ENCODE data around the gene CORO6. TPM values are rescaled to one million over a fixed set of nuclear protein-coding genes. Genes with fewer than 3 reads are reported as not detected.

Gene CORO6
- total RNA-seq, 1 experiment from 2014 or later, result 0.89 TPM

DNA sequence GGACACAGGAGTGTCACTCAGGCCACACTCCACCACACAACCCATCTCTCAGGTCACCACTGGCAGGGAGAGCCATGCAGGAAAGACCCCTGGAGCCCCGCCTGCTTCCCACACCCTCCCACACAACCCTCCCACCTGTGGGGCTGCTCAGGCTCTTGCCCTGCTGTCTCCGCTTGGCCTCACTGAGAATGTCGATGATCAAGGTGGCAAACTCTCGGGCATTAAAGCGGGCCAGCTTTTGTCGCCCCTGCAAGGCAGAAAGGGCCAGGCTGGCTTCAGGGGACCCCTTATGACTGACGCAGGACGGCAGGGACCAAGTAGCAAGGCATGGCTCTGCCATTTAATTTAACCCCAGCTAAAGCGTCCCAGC lies 45.7 kb downstream of the CORO6 start:
- no peak for DNase-seq (ENCODE audit: low read depth)

DNA sequence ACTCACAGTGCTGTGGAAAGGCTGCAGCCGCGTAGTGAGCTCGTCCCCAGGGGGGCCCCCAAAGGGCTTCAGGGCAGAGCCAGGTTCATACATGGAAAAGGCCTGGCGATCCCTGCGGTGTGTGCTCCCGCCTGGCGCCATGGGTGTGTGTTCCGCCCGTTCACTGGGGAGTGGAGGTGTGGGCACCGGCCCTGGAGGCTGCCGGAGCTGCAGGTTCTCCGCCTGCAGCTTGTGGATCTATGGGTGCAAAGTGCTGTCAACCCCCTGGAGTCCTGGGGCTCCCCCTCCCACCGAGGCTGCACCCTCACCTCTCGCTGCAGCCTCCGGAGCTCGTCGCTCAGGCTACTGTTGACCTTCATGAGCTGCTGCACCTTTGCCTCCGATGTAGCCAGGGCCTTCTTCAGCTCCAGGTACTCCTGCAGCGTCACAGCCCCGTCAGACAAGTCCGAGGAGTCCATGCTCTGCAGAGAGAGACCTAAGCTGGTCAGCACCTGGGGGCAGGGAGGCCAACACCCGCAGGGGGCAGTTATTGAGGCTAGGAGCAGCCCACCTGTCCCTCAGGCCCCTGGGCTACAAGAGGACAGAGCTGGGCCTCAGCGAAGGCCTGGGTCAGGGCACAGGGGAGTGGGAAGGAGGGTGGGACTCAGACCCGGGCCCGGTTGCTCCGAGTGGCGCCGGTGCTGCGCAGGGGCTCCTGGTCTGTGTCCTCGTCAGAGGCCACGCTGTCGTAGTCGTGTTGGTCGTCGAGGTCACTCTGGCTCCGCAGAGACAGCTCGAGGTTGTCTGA lies 46.3 kb downstream of the CORO6 start:
- DNase-seq (ENCODE audit: low read depth), result no peak

DNA sequence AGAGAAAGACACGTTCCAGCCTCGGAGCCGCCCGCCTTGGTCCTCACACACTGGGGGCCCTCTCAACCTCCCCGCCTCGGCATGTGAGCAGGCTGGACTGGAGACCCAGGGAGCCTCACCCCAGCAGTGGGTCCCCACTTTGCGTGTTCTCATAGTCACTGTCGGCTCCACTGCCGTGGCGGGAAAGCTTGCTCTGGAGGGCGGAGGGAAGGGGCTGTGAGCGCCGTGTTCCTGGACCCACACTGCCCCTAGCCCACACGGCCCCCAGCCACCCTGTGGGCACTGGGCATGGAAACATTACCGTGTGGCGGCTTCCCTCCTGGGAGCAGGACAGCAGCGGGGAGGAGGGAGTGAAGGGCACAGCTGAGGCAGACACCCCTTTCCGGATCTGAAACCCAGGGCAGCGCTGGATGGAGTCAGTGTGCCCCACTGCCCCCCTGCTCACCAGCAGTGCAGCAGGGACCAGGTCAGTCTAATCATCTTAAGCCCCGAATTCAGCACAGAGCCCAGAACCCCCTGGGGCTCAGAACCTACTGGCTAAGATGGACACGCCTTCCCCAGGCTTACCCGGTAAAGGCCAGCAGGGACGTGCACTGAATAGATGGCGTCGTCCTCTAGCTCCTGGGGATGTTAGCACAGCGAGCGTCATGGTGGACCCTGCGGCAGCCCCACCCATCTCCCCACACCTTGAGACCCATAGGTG lies 47.0 kb downstream of the CORO6 start:
- no peak for DNase-seq (ENCODE audit: low read depth)

DNA sequence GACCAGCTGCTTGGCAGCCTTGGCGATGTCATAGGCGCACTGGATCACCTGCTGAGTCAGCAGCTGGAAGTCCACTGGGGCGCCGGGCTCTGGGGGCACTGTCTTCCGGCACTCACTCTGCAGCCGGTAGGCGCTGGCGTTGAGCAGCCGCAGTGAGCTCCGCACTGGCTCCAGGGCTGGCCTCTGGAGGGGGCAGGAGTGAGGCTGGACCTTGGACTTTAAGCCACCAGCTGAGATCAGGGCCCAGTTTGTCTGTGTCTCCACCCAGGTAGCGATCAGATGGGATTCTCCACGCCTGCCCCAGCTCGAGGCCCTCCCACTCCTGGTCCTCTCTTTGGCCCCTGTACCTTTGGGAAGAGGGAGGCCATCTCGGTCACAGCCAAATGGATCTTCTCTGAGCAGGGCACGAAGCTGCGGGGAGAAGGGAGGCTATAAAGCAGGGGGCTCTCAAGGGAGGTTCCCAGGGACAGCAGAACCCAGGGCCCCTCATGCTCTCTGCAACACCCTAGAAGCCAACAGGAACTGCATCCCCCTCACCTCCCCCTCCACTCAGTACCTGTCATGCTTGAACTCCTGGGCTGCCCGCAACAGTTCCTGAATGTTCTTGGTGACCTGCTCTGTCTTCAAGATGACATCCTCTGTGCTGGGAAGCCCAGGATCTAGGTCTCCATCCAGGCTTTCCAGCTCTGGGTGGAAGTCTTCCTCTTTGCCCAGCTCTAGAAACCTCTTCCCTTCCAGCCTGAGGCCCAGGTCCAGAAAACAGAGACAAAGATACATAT lies 47.8 kb downstream of the CORO6 start:
- DNase-seq (ENCODE audit: low read depth), result no peak

DNA sequence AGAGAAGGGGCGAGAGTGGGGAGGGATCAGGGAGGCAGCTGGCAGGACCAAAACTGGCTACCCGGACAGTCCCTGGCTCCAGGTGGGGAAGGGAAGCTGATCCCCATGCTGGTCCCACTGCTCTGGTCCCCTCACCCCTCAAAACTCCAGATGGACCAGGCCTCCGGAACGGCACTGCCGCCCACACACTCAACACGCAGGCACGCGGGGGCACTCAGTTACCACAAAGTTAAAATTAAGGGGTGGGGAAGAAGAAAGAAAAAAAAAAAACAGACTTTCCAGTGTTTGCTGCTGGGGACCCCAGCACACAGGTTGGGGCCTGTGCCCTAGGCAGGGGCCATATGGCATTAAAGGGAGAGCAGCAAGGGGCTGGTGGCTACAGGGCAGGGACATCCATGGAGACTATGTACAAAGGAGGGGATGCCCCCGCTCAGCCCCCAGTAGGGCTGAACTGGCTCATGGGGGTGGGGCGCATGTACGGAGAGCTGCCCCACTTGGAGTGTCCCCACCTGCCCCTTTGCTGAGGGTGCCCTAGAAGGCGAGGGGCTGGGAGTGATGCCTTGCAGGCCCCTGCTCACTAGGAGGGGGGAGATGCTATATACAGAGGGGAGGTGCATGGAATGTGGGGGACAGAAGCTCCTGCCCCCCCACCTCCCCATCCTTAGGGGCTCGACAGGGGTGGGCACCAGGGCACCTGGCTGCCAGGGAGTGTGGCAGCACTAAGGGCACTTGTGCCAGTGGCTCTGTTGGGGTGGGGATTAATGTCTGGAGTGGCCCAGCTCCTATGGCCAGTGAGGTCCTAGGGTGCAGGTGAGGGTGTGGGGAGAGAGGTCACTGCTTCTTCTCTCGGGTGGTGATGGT lies 48.6 kb downstream of the CORO6 start:
- DNase-seq (ENCODE audit: low read depth), result no peak

DNA sequence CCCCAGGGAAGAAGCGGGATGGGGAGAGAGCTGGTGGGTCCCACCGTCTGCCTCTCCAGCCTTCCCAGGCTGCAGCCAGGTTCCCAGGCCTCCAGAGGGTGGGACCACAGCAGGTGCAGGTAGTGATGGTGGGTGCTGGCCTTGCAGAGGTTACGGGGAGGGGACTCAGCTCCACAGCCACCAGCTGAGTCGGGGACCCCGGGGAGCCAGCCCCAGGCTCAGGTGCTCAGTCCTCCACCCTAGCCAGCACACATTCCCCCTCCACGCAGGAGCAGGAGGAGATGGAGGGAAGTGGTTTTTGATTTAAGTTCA lies 49.2 kb downstream of the CORO6 start:
- DNase-seq (ENCODE audit: low read depth), result no peak

DNA sequence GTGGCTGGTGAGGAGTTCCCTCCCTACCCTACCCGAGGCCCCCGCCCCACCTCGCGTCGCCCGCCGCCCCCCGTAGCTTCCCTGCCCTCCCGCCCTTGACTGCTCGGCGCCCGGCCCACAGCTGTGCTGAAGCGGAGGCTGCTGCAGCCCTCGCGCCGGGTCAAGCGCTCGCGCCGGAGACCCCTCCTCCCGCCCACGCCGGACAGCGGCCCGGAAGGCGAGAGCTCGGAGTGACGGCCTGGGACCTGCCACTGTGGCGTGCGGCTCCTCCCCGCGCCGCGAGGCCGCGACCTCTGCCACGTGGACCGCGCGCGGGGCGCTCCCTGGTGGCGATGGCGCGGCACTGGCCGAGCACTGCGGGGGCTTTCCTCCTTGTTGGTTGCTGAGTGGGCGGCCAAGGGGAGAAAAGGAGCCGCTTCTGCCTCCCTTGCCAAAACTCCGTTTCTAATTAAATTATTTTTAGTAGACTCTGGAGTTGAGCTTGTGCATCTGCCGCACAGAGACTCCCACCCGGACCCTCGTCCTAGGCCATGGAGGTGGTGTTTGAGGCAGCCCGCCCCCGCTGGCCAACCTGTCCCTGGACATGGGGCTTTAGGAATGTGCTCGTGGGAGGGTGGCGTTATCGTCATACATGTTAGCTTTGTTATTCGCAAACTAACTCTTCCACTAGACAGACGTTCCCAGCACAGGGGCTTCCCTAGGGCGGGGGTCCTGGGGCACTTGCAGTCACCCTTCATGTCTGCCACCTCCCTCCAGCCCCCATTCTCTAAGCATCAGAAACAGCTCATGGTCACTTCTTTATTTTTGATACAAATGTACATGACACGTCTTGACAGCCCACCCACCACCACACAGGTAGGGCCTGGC lies 49.8 kb downstream of the CORO6 start:
- no peak for DNase-seq (ENCODE audit: low read depth)

DNA sequence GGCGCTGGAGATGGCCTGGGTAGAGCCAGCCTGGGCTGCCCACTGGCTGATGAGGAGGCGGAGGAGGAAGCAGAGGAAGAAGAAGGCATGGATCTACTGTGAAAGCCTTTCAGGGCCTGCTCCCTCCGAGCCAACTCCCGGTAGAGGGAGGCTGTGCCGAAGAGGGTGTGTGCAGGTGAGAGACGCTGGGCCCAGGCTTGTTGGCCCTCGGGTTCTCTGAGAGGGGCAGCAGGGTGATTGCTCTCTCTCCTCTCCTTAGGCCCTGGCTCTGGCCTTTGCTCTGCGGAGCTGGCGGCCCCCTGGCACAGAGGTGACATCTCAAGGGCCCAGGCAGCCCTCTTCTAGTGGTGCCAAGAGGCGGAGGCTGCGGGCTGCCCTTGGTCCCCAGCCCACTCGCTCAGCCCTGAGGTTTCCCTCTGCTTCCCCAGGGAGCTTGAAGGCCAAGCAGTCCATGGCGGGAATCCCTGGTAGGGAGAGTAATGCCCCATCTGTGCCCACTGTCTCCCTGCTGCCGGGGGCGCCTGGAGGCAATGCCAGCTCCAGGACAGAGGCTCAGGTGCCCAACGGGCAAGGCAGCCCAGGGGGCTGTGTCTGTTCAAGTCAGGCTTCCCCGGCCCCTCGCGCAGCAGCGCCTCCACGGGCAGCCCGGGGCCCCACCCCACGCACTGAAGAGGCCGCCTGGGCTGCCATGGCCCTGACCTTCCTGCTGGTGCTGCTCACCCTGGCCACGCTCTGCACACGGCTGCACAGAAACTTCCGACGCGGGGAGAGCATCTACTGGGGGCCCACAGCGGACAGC lies 50.6 kb downstream of the CORO6 start:
- DNase-seq (ENCODE audit: low read depth), result no peak

DNA sequence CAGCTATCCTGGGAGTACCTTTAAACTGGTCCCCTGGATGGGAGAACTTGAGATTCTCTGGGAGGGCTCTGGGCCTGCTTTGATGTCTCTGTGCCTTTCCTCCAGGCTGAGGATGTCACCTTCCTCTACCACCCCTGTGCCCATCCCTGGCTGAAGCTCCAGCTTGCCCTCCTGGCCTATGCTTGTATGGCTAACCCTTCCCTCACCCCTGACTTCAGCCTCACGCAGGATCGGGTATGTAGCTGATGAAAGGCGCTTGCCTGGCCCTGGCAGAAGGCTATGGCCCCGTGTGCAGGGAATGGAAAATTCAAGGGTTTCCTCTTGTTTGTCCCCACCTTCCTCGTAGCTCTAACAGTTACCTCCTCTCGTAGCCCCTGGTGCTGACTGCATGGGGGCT lies 51.2 kb downstream of the CORO6 start:
- no peak for DNase-seq (ENCODE audit: low read depth)

DNA sequence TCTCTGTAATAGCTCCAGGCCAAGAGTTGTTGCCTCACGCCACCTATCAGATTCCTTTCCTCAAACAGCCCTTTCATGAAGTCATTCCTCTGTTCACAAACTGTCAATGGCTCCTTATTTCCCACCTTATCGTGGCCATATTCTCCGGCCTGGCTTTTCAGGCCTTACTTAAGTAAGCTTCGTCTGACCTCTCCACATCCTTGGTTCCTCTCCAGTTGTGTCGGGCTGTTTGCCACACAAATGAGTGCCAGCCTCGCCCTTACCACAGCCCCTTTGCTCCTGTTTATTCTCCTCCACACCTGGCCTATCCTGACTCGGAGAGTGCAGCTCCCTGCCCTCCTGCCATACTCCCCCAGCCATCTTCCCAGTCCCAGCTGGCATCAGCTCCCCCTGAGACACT lies 52.2 kb downstream of the CORO6 start:
- no peak for DNase-seq (ENCODE audit: low read depth)

DNA sequence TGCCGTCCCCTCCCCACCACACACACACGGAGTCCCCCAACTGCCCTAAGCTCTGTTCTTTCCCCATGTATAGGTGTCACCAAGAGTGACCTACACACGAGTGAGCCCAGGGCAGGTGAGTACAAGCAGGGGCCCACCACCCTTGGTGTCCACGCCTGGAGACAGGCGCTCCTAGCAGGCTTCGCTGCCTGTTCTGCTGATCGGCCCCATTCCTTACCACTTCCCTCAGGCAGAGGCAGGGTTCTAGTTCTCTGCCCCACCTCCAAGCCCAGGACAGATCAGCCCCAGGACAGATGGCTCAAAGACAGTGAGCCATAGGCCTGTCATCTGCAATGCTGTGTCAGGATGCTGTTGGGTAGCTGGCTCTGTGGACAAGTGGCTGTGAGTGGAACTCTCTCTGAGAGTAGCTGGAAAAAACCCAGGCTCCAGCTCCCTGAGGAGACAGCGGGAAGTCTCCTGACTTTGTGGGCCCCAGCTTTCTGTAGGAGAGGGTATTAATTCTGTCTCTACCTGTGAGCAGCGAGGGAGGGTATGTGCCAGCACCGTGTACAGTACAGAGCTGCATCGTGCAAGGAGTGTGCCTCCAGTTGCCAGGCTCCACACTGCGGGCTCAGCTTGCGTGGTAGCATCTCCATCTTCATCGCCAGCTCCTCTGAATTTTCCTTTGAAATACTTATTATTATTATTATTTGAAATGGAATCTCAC lies 53.3 kb downstream of the CORO6 start:
- DNase-seq (ENCODE audit: low read depth), result peak; percentile 38

DNA sequence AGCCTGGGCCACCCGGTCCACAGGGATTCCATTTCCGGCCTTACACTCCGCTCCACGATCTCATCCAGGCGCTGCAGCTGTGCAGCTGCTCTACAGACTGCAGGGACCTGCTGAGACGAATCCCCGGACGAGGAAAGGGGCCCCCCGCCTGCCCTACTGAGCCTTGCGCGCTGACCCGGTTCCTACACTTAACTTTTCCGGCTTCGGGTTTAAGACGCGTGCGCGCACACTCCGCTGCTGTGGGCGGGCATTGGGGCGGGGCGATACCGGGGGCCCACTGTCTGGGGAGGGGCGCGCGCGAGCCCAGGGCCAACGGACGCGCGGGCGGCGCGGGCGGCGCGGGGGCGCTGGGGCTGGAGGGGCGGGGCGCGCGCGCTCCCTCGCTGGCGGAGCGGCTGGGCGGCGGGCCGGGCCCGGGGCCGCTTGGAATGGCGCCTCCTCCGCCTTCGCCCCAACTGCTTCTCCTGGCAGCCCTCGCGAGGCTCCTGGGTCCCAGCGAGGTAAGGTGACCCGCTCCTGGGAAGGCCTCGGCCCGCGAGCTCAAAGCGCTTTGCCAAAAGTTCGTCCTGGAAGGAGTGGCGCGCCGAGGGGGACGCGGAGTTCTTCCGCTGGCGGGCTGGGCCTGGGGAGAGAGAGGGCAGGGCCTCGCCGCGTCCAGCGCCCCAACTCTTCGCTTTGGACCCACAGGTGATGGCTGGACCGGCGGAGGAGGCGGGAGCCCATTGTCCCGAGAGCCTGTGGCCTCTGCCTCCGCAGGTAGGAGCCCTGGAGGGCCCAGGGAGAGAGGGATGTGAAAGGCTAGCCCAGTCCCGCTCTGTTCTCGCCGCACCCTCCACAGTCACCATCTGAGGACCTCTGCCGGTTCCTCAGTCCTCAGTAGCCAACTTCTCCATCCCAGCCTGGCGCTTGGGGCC lies 54.1 kb downstream of the CORO6 start, which contains the start of gene TP53I13:
Gene TP53I13 (plus strand): TSS at position 371 of the 914 bp plus-strand sequence. CDS start 58 bp downstream, at position 429.
- peak; percentile 76 for DNase-seq (ENCODE audit: low read depth)

DNA sequence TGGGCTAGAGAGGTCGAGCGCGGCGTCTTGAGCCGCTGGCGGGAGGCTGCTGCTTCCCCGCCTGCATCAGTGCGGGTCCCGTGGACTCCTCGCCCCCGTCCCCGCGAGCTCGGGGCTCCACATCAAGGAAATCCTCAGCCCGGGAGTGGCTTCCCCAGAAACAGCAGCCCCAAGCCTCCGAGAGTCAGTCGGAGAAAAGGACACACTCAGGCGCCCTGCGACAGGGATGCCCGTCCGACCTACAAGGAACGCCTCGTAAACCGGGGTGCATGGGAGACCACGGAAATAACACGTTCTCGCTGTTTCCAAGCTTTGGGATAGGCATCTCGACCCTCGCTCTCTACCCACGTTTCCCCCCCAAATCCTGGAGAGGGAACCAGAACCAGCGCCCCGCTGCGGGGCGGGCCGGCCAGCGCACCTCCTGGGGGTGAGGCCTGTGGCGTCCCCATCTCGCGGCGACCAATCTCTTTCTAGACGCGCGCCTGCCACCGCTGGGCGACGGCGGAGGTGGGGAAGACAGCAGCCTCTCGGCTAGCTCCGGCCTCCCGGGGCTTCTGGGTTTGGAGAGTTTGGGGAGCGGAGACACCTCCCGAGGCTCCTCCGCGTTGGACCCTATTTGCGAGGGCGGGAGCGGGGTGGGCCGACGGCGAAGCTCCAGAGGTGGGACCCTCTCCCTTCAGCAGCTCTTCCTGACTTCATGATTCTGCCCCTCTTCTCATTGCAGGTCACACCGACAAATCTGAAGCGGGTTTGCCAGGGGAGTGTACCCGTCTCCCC lies 55.0 kb downstream of the CORO6 start:
- peak; percentile 77 for DNase-seq (ENCODE audit: low read depth)

DNA sequence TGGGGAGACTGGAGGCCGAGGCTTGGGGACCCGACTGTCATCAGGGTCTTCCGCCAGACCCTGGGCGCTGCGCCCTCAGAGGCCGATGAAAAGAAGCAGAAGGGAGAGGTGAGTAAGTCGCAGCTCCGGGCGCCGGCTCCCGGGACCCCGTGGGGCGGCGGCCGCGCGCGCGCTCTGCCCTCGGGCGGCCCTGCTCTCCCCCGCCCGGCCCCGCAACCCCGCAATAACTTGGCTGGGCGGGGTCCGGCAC lies 55.5 kb downstream of the CORO6 start:
- no peak for DNase-seq (ENCODE audit: low read depth)

DNA sequence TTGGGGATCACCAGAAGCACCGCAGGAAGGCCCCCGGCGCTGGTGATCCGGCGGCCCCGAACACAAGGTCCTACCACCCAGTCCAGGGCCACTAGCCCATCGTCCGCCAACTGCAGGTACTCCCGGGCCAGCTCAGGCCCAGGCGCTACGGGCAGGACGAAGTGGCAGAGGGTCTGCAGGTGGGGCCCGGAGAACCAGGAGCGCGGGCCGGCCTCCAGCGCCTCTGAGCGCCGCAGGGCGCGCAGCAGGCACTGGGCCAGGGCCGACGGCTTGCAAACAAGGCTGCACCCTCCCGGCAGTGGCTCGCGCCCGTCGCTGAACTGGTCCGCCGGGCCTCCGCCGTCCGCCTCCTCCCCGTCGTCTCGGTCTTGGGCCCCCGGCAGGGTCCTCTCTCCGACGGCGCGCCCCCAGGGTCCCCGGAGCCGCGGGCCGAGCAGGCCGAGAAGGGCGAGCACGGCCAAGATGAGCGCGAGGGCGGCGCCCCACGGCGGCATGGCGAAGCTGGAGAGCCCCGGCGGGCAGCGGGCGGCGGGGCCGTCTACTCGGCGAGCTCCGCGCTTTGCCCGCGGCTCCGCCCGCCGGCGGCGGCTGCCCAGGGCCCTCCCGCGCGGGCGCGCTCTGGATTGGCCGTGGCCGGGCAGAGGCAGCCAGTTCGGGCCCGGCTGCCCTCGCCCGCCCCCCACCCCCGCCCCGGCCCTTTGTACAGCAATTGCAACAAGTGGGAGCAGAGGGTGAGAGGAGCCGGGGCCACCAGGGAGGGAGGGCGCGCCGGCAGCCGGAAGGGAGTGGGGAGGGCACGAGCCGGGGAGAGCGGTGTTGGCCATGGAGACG lies 56.0 kb downstream of the CORO6 start, which contains the start of gene ABHD15:
Gene ABHD15 (minus strand): TSS at position 565 of the 831 bp plus-strand sequence. CDS start 71 bp downstream, at position 494.
- DNase-seq (ENCODE audit: low read depth), result peak; percentile 59

DNA sequence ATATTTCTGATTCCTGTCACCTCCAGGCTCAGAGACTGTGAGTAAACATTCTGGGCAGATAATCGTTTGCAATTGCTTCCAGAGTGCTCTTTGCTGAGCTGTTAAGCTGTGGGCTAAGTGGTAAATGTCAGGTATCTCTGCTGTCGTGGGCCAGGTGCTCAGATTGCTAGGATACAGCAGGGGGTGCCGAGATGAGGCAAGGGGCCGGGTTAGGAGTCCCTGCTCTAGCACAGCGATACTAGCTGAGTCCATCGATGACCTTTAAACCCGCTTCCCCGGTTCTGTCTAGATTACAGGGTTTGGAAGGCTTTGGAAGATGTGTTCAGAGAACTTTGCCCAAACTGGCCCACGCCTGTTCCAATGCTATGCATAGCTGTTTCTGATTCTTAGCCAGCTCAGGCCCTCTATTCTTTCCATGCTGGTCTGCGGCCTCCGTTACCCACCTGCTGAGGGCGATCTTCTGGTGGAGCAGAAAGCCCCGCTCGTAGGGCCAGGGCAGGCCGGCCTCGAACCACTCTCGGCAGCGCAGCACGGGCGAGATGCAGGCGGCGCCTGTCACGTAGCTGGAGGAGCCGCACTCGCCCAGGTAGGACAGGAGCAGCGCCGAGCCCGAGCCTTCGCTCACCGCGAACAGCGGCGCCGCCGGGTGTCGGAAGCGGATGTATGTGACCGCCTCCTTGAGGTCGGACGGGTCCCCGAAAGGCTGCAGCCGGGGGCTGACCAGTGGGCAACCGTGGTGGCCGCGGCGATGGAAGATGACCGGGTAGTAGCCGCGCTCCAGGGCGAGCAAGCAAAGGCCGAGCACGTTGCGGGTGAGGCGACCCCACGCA lies 56.9 kb downstream of the CORO6 start:
- no peak for DNase-seq (ENCODE audit: low read depth)
